LHCN-M2 (cell line): ENCODE results near the gene ATXN7L3. TPM values are rescaled to one million over a fixed set of nuclear protein-coding genes. Genes with fewer than 3 reads are reported as not detected.

ENCODE experiments used
- DNase-seq: peaks from one replicate; pipeline ENCODE4 v3.0.0-alpha.2; 2012; ENCODE audit warnings: low read depth
- total RNA-seq: library from RNA; depleted of rRNA; stranded (reverse); fragments of >200 nt; gene quantifications from 2 replicates; pipeline ENCODE4 v1.2.3, GENCODE V29; 2014

Gene ATXN7L3
- total RNA-seq, 1 experiment from 2014 or later = 47.0 TPM

DNA sequence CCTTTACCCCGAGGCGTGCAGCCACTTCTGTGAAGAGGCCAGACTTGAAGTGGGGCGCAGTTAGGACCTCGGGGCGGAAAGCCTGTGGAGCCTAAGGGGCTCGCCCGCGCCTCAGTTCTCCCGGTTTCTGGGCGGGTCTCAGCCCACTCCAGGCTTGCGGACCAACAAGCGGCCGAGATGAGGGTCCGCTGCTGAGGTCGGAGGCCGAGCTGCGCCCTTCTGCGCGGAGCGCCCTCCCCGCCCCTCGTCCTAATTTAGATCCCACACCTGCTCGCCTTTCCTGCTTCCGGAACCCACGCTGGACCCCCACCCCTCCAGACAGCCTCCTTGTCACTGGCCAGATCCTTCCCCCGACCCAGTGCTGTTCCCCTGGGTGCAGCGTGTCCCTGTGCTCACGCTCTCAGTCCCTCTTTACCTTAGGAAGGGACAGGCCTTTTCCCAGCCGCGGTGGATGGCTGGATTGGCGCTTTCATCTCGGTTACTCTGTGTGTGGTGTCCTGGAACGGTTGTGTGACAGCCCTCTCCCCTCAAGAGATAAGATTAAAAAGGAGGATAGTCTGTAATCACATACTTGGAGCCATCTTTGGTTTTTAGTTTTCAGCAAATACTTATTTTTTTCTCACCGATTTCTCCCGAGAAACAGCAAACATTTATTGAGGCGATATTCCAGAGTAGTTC, 933 bp upstream of the ATXN7L3 start:
- no peak for DNase-seq

DNA sequence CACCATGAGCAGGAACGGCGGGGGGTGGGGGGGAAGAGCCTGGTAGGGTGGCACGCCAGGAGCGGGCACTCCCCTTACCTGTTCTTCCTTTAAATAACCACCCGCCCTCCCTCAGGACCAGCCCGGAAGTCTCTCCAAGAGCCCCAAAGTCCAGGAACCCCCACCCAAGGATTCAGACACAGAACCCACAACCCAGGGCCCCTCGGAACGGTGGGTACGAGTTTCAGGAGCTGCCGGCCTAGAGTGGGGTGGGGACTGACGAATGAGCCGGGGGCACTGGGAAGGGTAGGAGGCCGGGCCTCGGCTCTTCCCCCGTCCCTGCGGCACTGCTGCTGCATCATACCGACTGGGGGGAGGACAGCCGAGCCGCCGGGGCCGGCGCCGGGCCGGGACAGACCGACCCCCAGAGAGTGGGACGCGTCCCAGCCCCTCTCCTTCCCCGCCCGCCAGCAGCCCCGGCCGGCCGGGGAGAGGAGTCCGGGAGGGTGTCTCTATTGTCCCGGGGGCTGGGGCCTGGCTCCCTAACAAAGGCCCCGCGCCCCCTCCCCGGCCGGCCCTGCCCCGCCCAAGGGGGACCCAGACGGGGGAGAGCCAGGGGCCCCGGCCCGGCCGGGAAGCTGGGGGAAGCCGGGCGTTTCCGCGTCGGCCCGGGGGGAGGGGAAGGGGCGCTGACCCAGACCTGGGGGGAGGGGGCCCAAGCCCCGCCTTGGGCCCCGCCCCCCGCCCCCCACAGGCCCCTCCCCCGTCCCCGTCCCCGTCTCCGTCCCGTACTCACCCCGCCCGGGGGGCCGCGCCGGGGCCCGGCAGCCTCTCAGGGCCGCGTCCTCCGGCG, 747 bp downstream of the ATXN7L3 start:
- DNase-seq = peak; percentile 35

DNA sequence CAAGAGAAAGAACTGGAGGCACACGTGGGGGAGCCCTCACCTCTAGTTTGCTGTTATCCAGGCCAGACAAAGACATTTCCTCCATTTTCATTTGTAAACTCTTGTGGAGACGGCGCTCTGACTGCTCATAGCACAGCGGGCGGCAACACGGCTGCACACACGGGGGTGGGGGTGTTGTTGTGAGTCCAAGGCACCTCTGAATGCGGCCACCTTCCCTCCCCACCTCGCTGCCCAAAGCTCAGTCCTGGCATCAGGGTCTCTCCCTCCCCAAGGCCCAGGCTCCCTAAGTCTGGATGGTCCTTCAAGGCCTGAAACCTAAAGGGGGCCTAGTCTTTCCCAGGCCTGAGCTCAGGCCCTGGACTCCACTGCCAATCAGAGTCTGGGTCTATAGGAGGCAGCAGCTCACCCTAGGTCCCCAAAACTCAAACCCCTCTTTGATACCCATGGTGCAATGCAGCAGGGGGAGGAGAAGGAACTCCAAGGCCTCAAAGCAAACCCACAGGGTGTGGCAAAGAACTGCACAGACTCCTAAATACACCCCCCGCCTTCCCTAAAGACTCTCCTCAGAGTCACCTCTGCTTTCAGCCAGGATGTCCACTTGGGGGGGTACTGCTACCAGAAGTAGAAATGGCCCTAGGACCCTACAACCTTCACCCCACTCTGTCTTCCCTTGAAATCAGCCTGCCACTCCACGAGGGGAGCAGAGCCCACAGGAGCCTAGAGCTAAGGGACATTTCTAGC, 1.5 kb downstream of the ATXN7L3 start:
- peak; percentile 80 for DNase-seq

DNA sequence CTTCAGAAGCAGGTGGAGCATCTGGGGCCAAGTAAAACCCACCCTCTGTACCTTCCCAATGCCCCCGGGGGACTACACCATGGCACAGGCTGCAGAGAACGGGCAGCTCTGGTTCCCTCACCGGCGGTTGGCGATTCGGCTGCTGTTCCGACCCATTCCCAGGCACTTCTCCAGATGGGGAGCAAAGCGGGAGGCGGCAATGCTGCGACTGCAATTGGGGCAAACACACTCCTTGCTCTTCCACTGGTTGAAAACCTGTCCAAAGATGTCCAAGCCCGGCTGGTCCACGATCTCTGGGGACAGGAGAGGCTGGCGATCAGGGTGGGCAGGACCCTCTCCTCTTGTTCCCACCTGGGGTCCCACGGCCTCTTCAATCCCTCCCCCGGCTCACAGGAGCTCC, 2.6 kb downstream of the ATXN7L3 start:
- DNase-seq = no peak

DNA sequence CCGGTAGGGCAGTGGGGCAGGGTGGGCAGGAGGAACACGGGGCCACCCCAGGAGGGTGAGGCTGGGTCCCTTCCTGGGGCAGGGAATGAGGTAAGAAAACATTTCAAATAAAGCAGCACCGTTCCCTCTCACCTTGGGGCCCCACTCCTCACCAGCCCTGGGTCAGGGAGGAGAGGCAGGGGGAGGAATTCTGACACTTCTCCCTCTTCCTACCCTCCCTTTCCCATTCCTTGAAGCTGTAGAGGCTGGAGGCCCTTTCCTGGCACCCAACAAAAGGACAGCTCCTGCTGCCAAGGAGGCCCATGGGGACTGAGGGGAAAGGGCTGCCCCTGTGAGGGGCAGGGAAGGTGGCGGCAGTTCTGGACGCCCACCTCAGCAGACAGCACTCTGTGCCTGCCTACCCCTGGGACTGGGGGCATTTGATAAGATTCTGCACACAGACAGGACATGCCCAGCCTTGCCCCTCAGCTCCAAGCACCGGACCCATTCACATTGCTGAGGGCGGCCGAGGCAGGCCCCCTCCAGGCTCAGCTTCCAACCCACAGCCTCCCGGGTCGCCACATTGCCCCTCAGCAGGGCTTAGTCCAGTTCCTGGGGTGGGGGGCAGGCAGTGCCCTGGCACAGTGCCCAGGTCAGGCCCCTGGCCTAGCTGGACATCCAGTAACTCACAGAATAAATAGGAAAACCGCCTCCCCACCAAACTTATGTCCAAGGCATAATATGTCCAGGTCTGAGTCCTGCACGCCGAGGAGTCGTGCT, 6.2 kb downstream of the ATXN7L3 start:
- no peak for DNase-seq

DNA sequence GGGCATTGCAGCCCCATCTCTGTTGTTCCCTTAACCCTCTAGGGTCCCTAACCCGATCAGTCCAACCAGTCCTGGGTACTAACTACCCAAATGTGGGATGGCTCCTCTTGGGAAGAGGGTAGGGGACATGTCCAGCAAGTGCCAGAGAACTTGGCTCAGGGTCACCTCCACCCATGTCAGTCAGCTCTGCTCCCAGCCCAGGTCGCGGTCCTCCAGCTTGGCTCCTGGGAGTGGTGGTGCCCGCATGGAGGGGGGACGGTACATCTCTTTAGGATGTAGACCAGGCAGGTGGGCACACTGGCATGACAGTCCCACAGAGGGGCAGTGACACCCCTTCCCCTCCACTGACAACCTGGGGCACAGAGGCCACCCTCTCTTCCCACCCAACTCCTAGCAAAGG, 6.9 kb downstream of the ATXN7L3 start:
- no peak for DNase-seq

DNA sequence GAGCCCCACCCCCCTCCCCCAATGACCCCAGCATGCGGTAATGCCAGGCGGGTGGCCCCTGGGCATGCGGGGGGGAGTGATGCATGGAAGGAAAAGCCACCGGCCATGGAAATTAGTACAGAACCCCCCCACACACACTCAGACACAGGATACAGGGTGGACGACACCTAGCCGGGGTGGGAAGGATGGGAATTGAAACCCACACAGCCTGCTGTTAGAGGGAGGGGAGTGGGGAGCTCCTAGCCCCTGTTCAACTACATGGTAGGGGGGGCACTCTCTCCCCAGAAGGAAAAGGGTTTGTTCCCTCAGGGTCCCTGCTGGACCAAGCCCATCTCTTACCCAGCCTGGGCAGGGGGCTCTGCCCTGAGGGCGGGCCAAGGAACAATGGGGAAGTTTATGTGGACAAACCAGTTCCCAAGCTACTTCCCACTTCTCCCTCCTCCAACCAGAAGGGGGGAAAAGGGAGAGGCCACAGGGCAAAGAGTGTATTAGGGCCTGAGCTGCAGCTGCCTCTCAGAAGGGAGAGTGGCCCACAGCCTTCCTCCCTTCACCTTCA, 7.7 kb downstream of the ATXN7L3 start:
- no peak for DNase-seq

DNA sequence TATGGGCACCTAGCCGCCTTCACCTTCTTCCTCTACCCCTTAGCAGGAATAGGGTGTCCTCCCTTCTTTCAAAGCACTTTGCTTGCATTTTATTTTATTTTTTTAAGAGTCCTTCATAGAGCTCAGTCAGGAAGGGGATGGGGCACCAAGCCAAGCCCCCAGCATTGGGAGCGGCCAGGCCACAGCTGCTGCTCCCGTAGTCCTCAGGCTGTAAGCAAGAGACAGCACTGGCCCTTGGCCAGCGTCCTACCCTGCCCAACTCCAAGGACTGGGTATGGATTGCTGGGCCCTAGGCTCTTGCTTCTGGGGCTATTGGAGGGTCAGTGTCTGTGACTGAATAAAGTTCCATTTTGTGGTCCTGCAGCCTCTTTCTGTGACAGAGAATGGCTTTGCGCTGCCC, 8.3 kb downstream of the ATXN7L3 start:
- DNase-seq = no peak

DNA sequence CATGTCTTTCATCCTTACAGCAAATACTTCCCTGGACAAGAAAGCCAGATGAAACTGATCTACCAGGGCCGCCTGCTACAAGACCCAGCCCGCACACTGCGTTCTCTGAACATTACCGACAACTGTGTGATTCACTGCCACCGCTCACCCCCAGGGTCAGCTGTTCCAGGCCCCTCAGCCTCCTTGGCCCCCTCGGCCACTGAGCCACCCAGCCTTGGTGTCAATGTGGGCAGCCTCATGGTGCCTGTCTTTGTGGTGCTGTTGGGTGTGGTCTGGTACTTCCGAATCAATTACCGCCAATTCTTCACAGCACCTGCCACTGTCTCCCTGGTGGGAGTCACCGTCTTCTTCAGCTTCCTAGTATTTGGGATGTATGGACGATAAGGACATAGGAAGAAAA, 9.2 kb downstream of the ATXN7L3 start:
- no peak for DNase-seq

DNA sequence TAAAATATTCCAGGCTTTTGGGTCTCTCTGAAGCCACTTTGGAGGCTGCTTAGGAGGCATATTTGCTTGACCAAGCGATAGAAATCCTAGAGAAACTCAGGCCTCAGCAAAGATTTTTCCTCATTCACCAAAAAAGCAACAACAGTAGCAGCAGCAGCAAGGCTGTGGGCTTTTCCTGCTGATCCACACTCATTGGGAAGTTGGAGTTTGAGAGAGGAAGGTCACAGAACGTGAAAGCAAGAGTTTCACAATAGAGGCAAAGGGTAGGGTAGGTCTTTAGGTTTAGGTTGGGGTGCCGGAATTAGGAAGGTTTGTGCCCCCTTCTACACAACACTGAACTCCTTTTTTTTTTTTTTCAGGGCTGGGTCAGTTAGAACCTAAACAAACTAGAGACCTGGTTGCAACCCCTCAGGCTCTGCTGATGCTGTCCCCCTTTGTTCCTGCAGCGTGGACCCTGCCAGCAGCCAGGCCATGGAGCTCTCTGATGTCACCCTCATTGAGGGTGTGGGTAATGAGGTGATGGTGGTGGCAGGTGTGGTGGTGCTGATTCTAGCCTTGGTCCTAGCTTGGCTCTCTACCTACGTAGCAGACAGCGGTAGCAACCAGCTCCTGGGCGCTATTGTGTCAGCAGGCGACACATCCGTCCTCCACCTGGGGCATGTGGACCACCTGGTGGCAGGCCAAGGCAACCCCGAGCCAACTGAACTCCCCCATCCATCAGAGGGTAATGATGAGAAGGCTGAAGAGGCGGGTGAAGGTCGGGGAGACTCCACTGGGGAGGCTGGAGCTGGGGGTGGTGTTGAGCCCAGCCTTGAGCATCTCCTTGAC, 10.9 kb downstream of the ATXN7L3 start:
- no peak for DNase-seq

DNA sequence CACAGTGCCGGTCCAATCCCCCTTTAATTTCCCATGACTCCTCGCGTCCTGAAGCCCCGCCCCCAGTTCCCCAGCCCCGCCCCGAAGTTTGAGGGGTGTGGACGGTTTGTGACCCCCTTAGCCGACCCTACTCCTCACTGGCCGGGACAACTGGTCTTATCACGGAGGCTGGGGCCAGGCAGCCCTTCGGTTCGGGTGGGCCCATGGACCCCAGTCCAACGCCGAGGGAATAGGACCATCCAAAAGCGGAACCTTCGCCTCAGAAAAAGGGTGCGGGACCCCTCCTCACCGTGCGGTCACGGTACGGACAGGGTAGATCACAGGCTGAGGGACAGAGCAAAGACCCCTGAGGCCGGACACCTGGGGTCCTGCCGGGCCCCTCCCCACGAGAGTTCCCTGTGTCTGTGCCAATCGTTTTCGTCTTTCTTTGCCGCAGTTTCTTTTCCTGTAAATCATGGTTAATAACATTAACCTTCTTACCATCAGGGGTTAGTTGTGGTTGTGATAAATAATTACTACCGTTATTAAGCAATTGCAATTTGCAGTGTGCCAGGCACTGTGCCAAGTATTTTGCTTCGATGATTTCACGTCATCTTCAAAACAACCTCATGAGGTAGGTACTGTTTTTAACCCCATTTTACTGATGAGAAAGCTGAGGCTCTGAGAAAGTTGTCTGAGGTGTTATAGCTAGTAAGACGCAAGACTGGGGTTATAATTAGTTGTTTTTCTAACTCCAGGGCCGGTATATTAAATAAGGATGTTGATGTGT, 12.4 kb downstream of the ATXN7L3 start:
- no peak for DNase-seq

DNA sequence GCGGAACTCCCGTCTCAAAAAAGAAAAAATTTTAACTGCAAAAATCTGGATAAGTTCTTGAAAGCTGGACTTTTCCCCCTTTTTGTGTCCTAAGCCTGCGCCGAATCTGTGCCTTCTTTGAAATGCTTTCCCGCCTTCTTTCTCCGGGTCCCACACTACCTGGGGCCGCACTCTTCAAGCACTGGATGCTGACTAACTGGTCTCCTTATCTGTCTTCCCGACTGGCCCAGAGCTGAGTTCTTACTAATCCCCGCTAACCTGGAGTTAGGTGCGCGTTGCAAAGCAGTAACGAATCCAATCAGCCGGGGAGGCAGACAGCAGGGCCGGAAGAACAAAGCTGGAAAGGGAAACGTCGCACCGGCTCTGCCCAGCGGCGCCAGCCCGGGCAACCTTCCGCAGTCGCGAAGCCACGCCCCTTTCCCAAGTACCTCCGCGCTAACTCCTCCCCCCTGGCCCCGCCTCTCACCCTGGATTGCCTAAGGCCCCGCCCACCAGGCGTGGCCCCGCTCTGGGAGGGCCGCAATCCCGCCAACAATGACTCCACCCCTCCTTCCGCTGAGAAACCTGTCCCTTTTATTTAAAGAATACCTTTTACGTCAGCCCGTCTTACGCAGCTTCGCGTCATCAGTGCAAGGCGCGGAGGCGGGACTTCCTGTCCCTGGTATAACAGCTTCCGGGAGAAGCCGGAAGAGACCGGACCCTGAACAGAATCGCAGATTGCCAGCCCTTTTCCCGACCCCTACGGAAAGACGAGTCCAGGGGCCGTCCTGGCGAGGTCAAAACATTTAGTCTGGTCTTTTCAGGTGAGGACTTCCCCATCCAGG, 13.2 kb downstream of the ATXN7L3 start, which contains the start of gene TMUB2:
Gene TMUB2 (plus strand): TSS at position 666 of the 824 bp plus-strand sequence. CDS start 737 bp downstream, outside the sequence.
- peak; percentile 99 for DNase-seq

DNA sequence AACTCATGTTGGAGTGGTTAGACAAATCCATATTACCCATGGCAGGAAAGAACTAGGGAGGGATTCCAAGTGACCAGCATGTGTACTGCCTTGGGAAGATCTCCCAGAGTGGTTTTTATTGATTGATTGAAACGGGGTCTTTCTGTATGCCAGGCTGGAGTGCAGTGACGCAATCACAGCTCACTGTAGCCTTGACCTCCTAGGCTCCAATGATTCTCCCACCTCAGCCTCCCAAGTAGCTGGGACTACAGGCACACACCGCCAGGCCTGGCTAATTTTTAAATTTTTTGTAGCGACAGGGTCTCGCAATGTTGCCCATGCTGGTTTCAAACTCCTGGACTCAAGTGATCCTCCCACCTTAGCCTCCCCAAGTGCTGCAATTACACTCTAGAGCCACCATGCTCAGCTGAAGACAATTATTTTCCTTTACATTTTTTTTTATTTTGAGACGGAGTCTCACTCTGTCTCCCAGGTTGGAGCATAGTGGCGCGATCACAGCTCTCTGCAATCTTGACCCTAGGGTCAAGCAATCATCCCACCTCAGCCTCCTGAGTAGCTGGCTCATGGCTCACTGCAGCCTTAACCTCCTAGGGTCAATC, 15.4 kb downstream of the ATXN7L3 start:
- no peak for DNase-seq

DNA sequence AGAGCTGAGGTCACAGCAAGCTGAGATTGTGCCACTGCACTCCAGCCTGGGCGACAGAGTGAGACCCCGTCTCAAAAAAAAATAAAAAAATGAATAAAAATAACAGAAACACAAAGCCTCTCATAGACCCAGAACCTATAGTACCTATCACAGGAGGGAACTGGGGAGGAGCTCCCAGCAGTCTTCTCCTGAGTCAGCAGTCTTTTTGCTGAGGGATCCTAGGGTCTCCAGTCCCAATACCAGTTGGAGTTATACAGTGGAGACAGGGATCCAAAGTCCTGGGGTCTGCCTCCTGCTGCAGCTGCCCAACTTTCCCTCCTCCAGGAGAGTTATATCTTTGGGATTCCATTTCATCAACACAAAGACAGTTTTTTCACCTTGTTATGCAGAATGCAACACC, 16.7 kb downstream of the ATXN7L3 start:
- DNase-seq = no peak

DNA sequence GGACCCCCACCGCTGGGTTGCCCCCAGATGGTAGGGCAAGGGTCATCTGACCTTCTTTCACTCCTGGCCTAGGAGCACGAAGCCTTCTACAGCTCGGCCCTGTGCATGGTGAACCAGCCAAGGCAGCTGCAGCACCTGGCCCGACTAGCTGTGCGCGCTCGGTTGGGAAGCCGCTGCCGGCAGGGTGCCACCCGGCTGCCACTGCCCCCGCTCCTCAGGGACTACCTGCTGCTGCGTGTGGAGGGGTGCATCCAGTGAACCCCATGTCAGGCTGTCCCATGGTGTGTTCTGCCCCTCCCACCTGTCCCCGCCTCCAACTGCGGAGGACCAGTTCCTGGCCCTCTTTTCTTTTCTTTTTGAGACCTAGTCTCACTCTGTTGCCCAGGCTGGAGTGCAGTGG, 21.6 kb downstream of the ATXN7L3 start:
- no peak for DNase-seq

DNA sequence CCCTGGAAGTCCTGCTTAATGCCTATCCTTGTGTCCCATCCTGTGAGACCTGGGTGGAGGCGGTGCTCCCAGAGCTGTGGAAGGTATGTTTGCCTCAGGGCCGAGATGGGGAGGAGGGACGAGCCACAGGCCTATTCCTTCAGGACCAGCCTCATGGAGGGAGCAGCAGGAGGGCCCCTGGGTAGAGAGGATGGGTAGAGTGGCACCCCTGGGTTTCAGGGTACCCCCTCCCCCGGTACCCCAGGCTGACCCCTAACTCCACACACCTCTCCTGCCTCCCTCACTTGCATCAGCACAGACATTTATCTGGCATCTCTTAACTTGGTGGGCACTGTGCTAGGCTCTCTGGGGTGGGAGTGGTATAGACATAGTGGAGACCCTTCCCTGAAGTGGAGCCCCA, 22.0 kb downstream of the ATXN7L3 start:
- no peak for DNase-seq

DNA sequence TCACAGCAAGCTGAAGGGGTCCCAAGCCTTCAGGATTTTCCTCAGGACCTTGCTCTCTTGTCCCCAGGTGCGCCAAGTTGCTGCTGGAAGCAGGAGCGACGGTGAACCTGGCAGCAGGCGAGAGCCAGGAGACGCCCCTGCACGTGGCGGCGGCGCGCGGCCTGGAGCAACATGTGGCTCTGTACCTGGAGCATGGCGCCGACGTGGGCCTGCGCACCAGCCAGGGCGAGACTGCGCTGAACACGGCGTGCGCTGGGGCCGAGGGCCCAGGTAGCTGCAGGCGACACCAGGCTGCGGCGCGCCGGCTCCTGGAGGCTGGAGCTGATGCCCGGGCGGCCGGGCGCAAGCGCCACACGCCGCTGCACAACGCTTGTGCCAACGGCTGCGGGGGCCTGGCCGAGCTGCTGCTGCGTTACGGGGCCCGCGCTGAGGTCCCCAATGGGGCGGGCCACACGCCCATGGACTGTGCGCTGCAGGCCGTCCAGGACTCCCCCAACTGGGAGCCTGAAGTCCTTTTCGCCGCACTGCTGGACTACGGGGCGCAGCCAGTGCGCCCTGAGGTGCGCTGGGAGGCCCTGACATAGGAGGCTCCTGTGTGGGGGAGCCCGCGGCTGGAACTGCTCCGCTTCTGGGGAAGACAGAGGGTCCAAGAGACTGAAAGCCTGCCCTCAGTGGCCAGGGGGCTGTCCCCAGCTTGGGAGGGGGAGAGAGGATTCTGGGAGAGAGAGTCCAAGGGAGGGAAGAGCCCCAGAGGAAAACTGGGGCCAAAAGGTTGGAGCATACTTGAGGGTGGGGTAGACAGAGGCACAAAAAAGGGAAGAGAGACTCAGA, 22.8 kb downstream of the ATXN7L3 start:
- DNase-seq = no peak
